ENCODE data around the gene C2CD5. TPM values are rescaled to one million over a fixed set of nuclear protein-coding genes. Genes with fewer than 3 reads are reported as not detected.

C2CD5 gene, protein sequence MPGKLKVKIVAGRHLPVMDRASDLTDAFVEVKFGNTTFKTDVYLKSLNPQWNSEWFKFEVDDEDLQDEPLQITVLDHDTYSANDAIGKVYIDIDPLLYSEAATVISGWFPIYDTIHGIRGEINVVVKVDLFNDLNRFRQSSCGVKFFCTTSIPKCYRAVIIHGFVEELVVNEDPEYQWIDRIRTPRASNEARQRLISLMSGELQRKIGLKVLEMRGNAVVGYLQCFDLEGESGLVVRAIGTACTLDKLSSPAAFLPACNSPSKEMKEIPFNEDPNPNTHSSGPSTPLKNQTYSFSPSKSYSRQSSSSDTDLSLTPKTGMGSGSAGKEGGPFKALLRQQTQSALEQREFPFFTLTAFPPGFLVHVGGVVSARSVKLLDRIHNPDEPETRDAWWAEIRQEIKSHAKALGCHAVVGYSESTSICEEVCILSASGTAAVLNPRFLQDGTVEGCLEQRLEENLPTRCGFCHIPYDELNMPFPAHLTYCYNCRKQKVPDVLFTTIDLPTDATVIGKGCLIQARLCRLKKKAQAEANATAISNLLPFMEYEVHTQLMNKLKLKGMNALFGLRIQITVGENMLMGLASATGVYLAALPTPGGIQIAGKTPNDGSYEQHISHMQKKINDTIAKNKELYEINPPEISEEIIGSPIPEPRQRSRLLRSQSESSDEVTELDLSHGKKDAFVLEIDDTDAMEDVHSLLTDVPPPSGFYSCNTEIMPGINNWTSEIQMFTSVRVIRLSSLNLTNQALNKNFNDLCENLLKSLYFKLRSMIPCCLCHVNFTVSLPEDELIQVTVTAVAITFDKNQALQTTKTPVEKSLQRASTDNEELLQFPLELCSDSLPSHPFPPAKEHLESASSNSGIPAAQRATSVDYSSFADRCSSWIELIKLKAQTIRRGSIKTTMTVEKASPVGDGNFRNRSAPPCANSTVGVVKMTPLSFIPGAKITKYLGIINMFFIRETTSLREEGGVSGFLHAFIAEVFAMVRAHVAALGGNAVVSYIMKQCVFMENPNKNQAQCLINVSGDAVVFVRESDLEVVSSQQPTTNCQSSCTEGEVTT
- total RNA-seq: 13.8 and 21.8 TPM in 2 replicates

DNA sequence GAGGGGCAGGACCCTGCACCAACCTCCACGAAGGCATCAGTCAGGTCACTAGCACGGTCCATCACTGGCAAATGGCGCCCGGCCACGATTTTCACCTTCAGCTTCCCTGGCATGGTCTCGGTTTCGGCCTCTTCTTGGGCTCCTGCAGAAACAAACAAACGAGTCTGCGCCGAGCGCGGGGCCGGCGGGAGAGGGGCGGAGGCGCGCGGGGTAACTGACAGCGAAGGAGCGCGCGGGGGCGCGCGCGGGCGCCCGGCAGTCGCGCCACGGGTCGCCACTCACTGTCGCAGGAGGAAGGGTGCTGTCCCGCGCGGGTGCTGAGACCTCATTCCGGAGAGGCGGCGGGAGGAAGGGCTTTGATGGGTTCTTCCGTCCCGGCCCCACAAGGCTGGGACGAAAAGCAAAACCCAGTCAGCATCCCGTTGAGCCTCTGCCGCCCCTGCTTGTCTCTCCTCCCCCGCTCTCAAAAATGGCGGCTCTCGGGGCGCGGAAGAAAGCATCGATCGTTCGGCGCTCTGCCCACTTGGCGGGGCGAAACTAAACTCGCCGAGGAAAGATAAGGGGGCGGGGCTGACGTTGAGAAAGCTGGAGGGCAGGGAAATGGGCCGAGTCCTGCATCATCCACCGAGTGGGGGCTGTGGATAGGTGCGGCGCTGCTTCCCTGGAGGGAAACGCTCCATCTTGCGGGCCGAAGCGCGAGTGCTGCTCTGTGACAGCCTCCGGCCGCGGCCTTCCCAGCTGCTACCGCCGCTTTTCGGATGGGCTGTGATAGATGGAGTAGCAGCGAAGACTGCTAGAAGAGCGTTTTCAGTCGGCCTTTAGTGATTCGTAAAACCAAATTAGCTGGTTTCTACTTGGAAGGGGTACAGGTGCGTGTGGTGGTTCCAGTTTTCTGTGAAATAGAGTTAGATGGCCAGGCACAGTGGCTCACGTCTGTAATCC lies at the start of gene C2CD5:
Gene C2CD5 (minus strand): TSS at position 505 of the 942 bp plus-strand sequence. CDS start 392 bp downstream, at position 113.

Other genes starting within 250 kb of the C2CD5 start
- under 0.01 TPM in 1 of 2 replicates, not detected in the other for gene ST8SIA1, start 209.8 kb downstream of the C2CD5 start, total RNA-seq
- 21.0 and 39.2 TPM in 2 replicates for gene ETNK1, start 80.6 kb upstream of the C2CD5 start, total RNA-seq

Data from placental pericyte (primary cell).